Endothelial cell of umbilical vein (primary cell): ENCODE data around the gene TBC1D30.

Source experiments
- EZH2 ChIP-seq: IDR thresholded peaks from 2 replicates; pipeline ENCODE4 v1.6.1; 2012; ENCODE audit warnings: borderline replicate concordance, low read depth, mild to moderate bottlenecking, moderate library complexity, low read length, inconsistent platforms; ENCODE audit not compliant: severe bottlenecking
- POLR2AphosphoS5 ChIP-seq: IDR thresholded peaks from 2 replicates; pipeline ENCODE4 v1.6.1; 2012; ENCODE audit warnings: low read depth, mild to moderate bottlenecking, control low read depth, low read length, moderate library complexity; ENCODE audit not compliant: insufficient read depth
- TF ChIP-seq, protein P1 (sequence below), 2 donors: IDR thresholded peaks; 1 replicate in 1 of 2; 2 replicates in 1 of 2; pipeline ENCODE4 v1.5.1; 2011; ENCODE audit warnings: low read length in 2 of 2, mild to moderate bottlenecking in 2 of 2, moderate library complexity in 2 of 2, control low read depth in 1 of 2, inconsistent platforms in 1 of 2, low read depth in 1 of 2; ENCODE audit not compliant: insufficient read depth in 1 of 2; ENCODE audit errors: extremely low read depth in 1 of 2
- TF ChIP-seq, protein P2 (sequence below): IDR thresholded peaks from 2 replicates; pipeline ENCODE4 v1.6.1; 2011; ENCODE audit not compliant: insufficient read depth, insufficient read length

DNA sequence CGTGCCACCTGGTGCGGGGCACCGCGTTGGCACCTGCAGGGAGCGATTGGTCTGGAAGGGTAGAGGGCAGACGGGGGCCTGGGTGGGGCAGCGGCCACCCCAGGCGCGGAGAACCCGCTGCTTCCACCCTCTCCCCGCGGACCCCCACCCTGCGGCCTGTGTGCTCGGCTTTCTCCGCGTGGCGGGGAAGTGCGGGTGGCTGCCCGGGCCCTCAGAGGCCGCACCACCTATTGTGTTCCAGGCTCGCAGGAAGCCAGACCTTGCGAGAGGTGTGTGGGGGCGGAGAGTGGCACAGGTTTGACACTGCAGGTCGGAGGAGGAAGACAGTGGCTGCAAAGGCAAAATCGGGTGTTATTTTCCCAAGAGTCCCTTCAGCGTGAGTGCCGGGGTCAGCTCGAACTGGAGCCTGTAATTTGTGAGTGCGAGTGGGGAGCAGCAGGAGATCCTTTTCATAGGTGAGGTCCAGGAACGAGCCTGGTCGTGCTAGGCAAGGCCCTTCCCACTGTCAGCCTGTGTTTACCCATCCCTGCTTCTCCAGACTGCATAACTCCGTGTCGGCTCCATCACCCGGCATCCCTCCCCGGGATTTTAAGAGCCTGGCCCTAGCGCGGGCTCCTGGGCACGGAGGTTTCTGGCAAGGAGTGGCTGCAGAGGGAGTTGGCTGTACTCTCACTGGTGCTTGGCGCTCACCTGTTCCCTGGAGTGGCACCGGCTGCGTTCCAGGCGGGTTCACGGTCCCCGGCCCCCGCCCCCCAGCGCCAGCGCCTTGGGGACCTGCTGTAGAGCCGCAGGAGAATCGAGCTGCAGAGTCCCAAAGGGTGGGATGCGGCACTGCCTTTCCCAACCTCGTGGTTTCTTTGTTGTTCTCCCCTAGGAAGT is 935 bp downstream of the TBC1D30 start:
- no peak for TF ChIP-seq POLR2AphosphoS5
- TF ChIP-seq, protein P1, sequence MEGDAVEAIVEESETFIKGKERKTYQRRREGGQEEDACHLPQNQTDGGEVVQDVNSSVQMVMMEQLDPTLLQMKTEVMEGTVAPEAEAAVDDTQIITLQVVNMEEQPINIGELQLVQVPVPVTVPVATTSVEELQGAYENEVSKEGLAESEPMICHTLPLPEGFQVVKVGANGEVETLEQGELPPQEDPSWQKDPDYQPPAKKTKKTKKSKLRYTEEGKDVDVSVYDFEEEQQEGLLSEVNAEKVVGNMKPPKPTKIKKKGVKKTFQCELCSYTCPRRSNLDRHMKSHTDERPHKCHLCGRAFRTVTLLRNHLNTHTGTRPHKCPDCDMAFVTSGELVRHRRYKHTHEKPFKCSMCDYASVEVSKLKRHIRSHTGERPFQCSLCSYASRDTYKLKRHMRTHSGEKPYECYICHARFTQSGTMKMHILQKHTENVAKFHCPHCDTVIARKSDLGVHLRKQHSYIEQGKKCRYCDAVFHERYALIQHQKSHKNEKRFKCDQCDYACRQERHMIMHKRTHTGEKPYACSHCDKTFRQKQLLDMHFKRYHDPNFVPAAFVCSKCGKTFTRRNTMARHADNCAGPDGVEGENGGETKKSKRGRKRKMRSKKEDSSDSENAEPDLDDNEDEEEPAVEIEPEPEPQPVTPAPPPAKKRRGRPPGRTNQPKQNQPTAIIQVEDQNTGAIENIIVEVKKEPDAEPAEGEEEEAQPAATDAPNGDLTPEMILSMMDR (IDR thresholded peaks at IDR 0.05; ENCODE audit: extremely low read depth in 1 of 2, insufficient read depth in 1 of 2, low read depth in 1 of 2, low read length in 2 of 2), result no peak
- TF ChIP-seq EZH2, result peak; percentile 76
- TF ChIP-seq, protein P2, sequence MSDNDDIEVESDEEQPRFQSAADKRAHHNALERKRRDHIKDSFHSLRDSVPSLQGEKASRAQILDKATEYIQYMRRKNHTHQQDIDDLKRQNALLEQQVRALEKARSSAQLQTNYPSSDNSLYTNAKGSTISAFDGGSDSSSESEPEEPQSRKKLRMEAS, result no peak
